Measurements from ENCODE around the gene TALDO1. TPM values are rescaled to one million over a fixed set of nuclear protein-coding genes. Genes with fewer than 3 reads are reported as not detected.

The TALDO1 gene
- total RNA-seq, 1 donor from 2014 or later, result 270 TPM

GRCh38 chr11:791658-792534, 44.6 kb downstream of the TALDO1 start:
- DNase-seq (ENCODE audit: low spot score), result no peak
- Mint-ChIP-seq H3K4me3 (ENCODE audit: low read depth) (no peak overlapping the region), H3K27me3 (ENCODE audit: low read depth) (no peaks in the 10 kb centered on the region), H3K4me1 (ENCODE audit: low read depth) (peaks cover 5% of the 10 kb centered on the region), H3K36me3 (ENCODE audit: low read depth) (peaks cover 14% of the 10 kb centered on the region), H3K27ac (no peak overlapping the region), H3K9me3 (no peaks in the 10 kb centered on the region)
- intact Hi-C loops (cut with micrococcal nuclease), result no loop called here

DNA sequence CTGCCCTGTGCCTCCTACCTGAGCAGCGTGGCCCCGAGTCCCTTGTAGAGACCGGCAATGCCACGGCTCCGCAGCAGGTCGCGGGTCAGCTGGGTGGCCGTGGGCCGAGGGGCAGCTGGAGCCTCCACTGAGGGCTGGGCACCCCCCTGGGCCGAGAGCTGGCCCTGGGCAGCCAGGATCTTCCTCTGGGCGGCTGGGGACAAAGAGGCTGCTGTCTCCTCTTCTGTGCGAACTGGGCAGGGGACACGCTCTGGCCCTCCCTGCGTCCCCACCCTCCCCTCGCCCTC, 45.2 kb downstream of the TALDO1 start:
- no peak overlapping the region for H3K4me3 Mint-ChIP-seq (ENCODE audit: low read depth)
- H3K9me3 Mint-ChIP-seq, result no peaks in the 10 kb centered on the region
- intact Hi-C loops (cut with micrococcal nuclease), result no loop called here
- no peak for DNase-seq (ENCODE audit: low spot score)
- no peak overlapping the region for H3K27ac Mint-ChIP-seq
- peaks cover 7% of the 10 kb centered on the region for H3K4me1 Mint-ChIP-seq (ENCODE audit: low read depth)
- H3K27me3 Mint-ChIP-seq (ENCODE audit: low read depth), result no peaks in the 10 kb centered on the region
- peaks cover 14% of the 10 kb centered on the region for H3K36me3 Mint-ChIP-seq (ENCODE audit: low read depth)

GRCh38 chr11:792873-793272, 45.6 kb downstream of the TALDO1 start:
- DNase-seq (ENCODE audit: low spot score), result no peak
- Mint-ChIP-seq H3K4me1 (ENCODE audit: low read depth) (peaks cover 7% of the 10 kb centered on the region), H3K27me3 (ENCODE audit: low read depth) (no peaks in the 10 kb centered on the region), H3K36me3 (ENCODE audit: low read depth) (peaks cover 14% of the 10 kb centered on the region), H3K4me3 (ENCODE audit: low read depth) (no peak overlapping the region), H3K27ac (no peak overlapping the region), H3K9me3 (no peaks in the 10 kb centered on the region)
- intact Hi-C loops (cut with micrococcal nuclease), result no loop called here

GRCh38 chr11:793556-793955, 46.3 kb downstream of the TALDO1 start:
- H3K9me3 Mint-ChIP-seq, result no peaks in the 10 kb centered on the region
- no peak overlapping the region for H3K27ac Mint-ChIP-seq
- H3K4me1 Mint-ChIP-seq (ENCODE audit: low read depth), result peaks cover 7% of the 10 kb centered on the region
- DNase-seq (ENCODE audit: low spot score), result no peak
- intact Hi-C loops (cut with micrococcal nuclease), result no loop called here
- no peaks in the 10 kb centered on the region for H3K27me3 Mint-ChIP-seq (ENCODE audit: low read depth)
- peak overlapping the region; percentile 8 for H3K4me3 Mint-ChIP-seq (ENCODE audit: low read depth)
- H3K36me3 Mint-ChIP-seq (ENCODE audit: low read depth), result peaks cover 14% of the 10 kb centered on the region

DNA sequence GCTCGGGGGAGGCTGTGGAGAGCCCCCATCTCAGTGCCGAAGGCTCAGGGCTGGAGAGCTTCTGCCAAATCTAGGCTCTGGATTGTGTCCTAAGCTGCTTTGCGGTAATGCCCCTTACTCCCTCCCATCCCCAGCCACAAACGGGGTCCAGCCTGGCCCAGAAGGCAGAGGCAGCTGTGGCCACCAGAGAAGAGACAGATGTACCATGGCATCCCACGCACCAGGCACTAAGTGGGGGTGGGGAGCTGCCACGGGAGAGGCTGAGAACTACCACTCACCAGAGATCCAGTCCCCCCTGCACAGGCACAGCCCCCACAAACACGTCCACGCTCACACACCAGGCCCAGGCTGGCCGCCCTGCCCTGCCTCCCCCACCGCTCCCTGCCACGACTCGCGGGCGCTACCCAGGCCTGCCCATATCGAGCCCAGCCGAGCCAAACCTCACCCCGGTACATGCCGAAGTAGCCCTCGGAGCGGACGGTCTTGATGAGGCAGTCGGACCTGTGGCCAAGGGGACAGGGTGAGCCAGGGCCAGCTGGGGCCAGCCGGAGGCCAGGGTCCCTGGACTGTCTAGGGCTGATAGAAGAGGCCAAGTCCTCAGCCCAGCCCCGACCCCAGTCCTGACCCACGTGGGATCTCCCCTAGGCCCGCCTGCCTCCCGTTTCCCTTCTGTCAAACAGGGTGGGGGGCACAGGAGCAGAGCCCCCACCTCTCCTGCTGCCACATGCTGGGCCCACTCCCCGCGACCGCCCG, 46.9 kb downstream of the TALDO1 start:
- DNase-seq (ENCODE audit: low spot score), result no peak
- Mint-ChIP-seq H3K27ac (no peak overlapping the region), H3K27me3 (ENCODE audit: low read depth) (no peaks in the 10 kb centered on the region), H3K4me3 (ENCODE audit: low read depth) (peak overlapping the region; percentile 49), H3K36me3 (ENCODE audit: low read depth) (peaks cover 14% of the 10 kb centered on the region), H3K4me1 (ENCODE audit: low read depth) (peaks cover 7% of the 10 kb centered on the region), H3K9me3 (no peaks in the 10 kb centered on the region)
- intact Hi-C loops (cut with micrococcal nuclease), result no loop called here

- no peaks in the 10 kb centered on the region for H3K27me3 Mint-ChIP-seq (ENCODE audit: low read depth)
- no peak for DNase-seq (ENCODE audit: low spot score)
- no peak overlapping the region for H3K27ac Mint-ChIP-seq
- intact Hi-C loops (cut with micrococcal nuclease), result no loop called here
- H3K36me3 Mint-ChIP-seq (ENCODE audit: low read depth), result peaks cover 14% of the 10 kb centered on the region
- H3K9me3 Mint-ChIP-seq, result no peaks in the 10 kb centered on the region
- peaks cover 7% of the 10 kb centered on the region for H3K4me1 Mint-ChIP-seq (ENCODE audit: low read depth)
- H3K4me3 Mint-ChIP-seq (ENCODE audit: low read depth), result peak overlapping the region; percentile 51
Observed at GRCh38 chr11:794766-795633, 47.7 kb downstream of the TALDO1 start.

GRCh38 chr11:795634-796564, 48.6 kb downstream of the TALDO1 start:
- no peaks in the 10 kb centered on the region for H3K9me3 Mint-ChIP-seq
- intact Hi-C loops (cut with micrococcal nuclease), result loop anchor here (1.0 to 2.0 kb wide), 2 partner anchors 19 to 49 kb away; partner anchors contain the start of genes GATD1 and TALDO1
- peak overlapping the region; percentile 90 for H3K4me3 Mint-ChIP-seq (ENCODE audit: low read depth)
- peaks cover 18% of the 10 kb centered on the region for H3K36me3 Mint-ChIP-seq (ENCODE audit: low read depth)
- peaks cover 7% of the 10 kb centered on the region for H3K4me1 Mint-ChIP-seq (ENCODE audit: low read depth)
- no peaks in the 10 kb centered on the region for H3K27me3 Mint-ChIP-seq (ENCODE audit: low read depth)
- H3K27ac Mint-ChIP-seq, result peak overlapping the region; percentile 66
- DNase-seq (ENCODE audit: low spot score), result peak; percentile 77

DNA sequence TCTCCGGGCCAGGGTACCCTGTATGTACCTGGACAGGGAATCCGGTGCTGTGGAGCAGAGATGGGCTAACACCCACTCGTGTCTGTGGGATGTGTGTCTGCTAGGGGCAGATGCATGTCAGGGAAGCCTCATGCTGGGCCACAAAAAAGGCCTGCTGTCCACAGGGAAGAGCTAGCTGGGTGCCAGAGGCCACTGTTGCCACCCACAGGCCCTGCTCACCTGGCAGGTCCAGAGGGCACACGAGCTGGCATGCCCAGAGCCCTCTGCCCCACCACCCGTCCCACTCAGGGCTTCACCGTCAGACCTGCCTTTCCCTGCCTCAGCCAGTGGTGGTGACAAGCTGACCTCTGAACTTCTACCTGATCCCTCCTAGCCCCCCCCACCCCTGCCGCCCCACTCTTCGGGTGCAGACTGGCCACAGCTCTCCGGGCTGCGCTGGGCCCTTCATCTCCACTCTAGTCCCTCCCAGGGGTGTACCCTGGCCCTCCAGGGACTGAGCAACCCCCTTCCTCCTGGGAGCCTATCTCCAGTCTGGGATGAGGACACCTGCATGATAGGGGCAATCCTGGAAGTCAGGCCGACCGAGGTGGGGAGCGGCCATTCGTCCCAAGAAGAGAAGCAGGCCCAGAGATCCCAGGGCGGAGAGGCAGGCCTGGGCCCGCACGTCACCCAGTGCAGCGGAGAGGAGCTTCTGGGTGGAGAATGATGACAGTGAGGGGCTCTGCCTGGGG, 49.5 kb downstream of the TALDO1 start:
- Mint-ChIP-seq H3K9me3 (no peaks in the 10 kb centered on the region), H3K36me3 (ENCODE audit: low read depth) (peaks cover 14% of the 10 kb centered on the region)

DNA sequence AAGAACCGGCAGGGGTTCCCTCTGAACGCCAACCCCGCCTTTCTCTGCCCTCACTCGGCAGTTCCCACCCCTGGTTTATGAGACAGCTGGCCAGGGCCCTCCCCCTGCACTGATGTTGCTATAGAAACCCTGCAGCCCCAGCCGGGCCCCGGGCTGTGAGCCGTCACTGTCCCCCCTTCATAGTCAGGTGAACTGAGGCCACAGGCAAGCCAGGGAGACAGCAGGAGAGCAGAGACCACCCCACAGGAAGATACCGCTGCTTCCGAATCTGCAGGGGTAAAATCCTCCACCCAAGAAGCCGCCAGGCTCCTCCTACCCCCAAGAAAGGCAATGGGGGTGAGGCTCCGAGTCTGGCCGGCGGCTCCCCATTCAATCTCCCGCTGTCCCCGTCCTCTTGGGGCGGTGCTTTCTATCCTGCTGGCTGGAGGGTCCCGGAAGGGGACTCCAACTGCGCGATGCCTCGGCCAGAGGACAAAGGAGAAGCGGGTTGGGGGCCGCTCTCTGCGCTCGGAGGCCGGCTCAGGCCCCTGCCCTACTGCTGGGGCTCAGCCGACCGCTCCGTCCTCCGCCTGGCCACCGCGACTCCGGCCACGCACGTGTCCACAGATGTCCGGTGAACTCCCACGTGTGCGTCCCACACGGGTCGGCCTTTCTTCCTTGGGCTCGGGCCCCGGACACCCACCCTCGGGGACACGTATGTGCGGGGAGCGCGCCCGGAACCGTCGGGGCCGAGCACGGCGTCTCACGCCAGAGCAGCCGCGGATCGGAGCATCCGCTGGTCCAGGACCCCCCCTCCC, 50.2 kb downstream of the TALDO1 start:
- Mint-ChIP-seq H3K36me3 (ENCODE audit: low read depth) (peaks cover 11% of the 10 kb centered on the region), H3K9me3 (no peaks in the 10 kb centered on the region), H3K27ac (peak overlapping the region; percentile 66), H3K27me3 (ENCODE audit: low read depth) (no peaks in the 10 kb centered on the region), H3K4me3 (ENCODE audit: low read depth) (peak overlapping the region; percentile 90), H3K4me1 (ENCODE audit: low read depth) (peaks cover 7% of the 10 kb centered on the region)
- intact Hi-C loops (cut with micrococcal nuclease), result loop anchor here (1.0 to 2.0 kb wide), 3 partner anchors 8 to 51 kb away; partner anchors contain the start of genes PIDD1, RPLP2 and TALDO1
- peak; percentile 70 for DNase-seq (ENCODE audit: low spot score)

More for the DNA sequence above, 49.5 kb downstream of the TALDO1 start:
- Mint-ChIP-seq H3K27me3 (ENCODE audit: low read depth) (no peaks in the 10 kb centered on the region), H3K4me1 (ENCODE audit: low read depth) (peaks cover 7% of the 10 kb centered on the region), H3K4me3 (ENCODE audit: low read depth) (peak overlapping the region; percentile 90), H3K27ac (peak overlapping the region; percentile 66)
- intact Hi-C loops (cut with micrococcal nuclease), result loop anchor here (1.0 to 2.0 kb wide), 4 partner anchors 9 to 50 kb away; partner anchors contain the start of genes GATD1, PIDD1, RPLP2 and TALDO1
- DNase-seq (ENCODE audit: low spot score), result no peak

- Mint-ChIP-seq H3K4me3 (ENCODE audit: low read depth) (peak within 1 kb of the TSS; percentile 90), H3K4me1 (ENCODE audit: low read depth) (peaks cover 7% of the 10 kb centered on the region), H3K36me3 (ENCODE audit: low read depth) (peaks cover 8% of the 10 kb centered on the region), H3K27ac (peak within 1 kb of the TSS; percentile 66), H3K27me3 (ENCODE audit: low read depth) (no peaks in the 10 kb centered on the region), H3K9me3 (no peaks in the 10 kb centered on the region)
- intact Hi-C loops (cut with micrococcal nuclease), result no loop called here
- DNase-seq (ENCODE audit: low spot score), result peak; percentile 82
Observed at GRCh38 chr11:798093-798713, 50.9 kb downstream of the TALDO1 start, which contains the start of gene SLC25A22. TSS of gene SLC25A22 (minus strand) at chr11:798281. CDS start at chr11:795006, 3,275 bp downstream.

All from activated T-helper 2 cell treated with anti-CD3 and anti-CD28 coated beads, Interferon-gamma antibody, Interleukin-2, Interleukin-4, amounts not matched to agents 10 μg/mL and 5 μg/mL and 100 μg/mL, durations not matched to agents 14 hours and 24 hours and 36 hours (primary cell).